Measurements from ENCODE around the gene WDR1.

DNA sequence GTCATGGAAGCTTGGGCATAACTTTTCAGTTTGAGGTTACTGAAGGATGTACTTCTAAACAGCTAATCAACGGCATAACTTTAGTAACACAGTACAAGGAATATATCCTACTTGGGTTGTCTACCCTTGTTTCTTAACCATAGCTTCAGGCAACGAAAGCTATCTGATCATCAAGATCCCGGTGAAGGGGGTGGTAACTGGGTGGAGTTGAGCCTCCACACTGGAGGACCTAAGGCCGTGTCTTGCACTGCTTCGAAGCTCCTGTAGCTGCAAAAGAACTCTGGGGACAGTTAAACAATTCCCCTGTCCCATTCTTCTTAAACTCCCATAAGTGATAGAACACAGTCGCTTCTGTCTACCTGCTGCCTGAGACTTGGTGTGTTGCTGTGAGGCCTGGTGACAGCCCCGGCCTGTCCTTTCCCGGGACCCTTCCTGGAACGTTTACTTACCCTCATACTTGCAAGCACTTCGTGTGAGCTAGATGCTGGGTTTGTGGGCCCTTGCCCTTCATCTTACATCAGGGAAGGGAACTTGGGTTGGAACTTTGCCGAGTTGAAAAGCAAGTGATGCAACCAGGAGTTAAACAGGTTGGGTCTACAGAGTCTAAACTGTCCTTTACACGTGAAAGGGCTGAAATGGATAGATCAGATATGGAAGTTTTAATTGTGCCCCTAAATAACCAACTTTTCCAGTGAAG lies 5.8 kb upstream of the WDR1 start:
- no peak for TF ChIP-seq POLR2A (IDR thresholded peaks at IDR 0.05)
- TF ChIP-seq, protein P1, sequence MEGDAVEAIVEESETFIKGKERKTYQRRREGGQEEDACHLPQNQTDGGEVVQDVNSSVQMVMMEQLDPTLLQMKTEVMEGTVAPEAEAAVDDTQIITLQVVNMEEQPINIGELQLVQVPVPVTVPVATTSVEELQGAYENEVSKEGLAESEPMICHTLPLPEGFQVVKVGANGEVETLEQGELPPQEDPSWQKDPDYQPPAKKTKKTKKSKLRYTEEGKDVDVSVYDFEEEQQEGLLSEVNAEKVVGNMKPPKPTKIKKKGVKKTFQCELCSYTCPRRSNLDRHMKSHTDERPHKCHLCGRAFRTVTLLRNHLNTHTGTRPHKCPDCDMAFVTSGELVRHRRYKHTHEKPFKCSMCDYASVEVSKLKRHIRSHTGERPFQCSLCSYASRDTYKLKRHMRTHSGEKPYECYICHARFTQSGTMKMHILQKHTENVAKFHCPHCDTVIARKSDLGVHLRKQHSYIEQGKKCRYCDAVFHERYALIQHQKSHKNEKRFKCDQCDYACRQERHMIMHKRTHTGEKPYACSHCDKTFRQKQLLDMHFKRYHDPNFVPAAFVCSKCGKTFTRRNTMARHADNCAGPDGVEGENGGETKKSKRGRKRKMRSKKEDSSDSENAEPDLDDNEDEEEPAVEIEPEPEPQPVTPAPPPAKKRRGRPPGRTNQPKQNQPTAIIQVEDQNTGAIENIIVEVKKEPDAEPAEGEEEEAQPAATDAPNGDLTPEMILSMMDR (IDR thresholded peaks at IDR 0.05) = no peak

All from gastroesophageal sphincter (tissue), 3 donors.